GM06990 (cell line): Measurements from ENCODE around the gene KDM1B.
"Not testable (repeated sequence)": the region's sequence is repeated elsewhere in the genome, so short reads cannot be mapped to it uniquely, and the experiment has no call there.

ENCODE experiments used
- DNase-seq: peaks from one replicate; pipeline ENCODE4 v3.0.0-alpha.2; 2011; ENCODE audit not compliant: insufficient read length; ENCODE audit errors: extremely low read depth
- H3K27me3 ChIP-seq: replicated peaks from 2 replicates; pipeline ENCODE4 v1.6.0; 2011; ENCODE audit warnings: low read length; ENCODE audit not compliant: control insufficient read depth, insufficient read depth
- H3K36me3 ChIP-seq: 2 replicates; pipeline ENCODE4 v1.5.1; 2011; ENCODE audit warnings: low read length; ENCODE audit not compliant: control insufficient read depth, insufficient read depth
- H3K4me3 ChIP-seq: replicated peaks from 2 replicates; pipeline ENCODE4 v1.5.1; 2011; ENCODE audit warnings: low read depth, mild to moderate bottlenecking, control low read depth, low read length
- TF ChIP-seq, protein P1 (sequence below): IDR thresholded peaks from 2 replicates; pipeline ENCODE4 v1.5.1; 2011; ENCODE audit warnings: low read length, control low read depth, mild to moderate bottlenecking, inconsistent platforms; ENCODE audit not compliant: insufficient read depth, poor library complexity, severe bottlenecking

The KDM1B gene

DNA sequence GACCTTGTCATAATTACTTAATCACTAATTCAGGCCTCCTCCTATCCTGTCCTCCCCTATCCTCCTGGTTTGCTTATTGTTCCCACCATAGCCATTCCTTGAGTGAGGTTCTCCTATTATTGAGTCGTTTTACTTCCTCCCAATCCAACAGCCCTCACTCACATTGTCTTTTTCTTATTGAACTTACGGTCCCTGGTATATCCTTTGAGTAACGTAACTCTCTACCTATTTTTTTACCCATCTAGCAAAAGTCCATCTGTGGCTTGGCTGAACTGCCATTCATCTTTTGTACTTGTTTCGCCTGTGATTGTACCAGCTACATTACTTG lies 66.0 kb downstream of the KDM1B start:
- DNase-seq, result no peak
- Histone ChIP-seq H3K4me3 (no peak overlapping the region), H3K36me3 (no peaks in the 10 kb centered on the region), H3K27me3 (no peaks in the 10 kb centered on the region)
- TF ChIP-seq, protein P1, sequence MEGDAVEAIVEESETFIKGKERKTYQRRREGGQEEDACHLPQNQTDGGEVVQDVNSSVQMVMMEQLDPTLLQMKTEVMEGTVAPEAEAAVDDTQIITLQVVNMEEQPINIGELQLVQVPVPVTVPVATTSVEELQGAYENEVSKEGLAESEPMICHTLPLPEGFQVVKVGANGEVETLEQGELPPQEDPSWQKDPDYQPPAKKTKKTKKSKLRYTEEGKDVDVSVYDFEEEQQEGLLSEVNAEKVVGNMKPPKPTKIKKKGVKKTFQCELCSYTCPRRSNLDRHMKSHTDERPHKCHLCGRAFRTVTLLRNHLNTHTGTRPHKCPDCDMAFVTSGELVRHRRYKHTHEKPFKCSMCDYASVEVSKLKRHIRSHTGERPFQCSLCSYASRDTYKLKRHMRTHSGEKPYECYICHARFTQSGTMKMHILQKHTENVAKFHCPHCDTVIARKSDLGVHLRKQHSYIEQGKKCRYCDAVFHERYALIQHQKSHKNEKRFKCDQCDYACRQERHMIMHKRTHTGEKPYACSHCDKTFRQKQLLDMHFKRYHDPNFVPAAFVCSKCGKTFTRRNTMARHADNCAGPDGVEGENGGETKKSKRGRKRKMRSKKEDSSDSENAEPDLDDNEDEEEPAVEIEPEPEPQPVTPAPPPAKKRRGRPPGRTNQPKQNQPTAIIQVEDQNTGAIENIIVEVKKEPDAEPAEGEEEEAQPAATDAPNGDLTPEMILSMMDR, result no peak

DNA sequence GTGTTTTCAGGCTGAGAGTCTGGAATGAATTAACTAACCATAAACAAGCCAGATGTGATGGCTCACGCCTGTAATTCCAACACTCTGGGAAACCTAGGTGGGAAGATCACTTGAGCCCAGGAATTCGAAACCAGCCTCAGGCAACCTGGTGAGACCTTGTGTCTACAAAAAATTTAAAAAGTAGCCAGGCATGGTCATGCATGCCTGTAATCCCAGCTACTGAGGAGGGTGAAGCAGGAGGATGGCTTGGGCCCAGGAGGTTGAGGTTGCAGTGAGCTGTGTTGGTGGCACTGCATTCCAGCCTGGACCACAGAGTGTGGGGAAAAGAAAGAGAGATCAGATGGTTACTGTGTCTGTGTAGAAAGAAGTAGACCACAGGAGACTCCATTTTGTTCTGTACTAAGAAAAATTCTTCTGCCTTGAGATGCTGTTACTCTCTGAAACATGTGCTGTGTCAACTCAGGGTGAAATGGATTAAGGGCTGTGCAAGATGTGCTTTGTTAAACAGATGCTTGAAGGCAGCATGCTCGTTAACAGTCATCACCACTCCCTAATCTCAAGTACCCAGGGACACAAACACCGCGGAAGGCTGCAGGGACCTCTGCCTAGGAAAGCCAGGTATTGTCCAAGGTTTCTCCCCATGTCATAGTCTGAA lies 71.4 kb downstream of the KDM1B start:
- not testable (repeated sequence) for H3K4me3 ChIP-seq, H3K27me3 ChIP-seq, DNase-seq, H3K36me3 ChIP-seq

DNA sequence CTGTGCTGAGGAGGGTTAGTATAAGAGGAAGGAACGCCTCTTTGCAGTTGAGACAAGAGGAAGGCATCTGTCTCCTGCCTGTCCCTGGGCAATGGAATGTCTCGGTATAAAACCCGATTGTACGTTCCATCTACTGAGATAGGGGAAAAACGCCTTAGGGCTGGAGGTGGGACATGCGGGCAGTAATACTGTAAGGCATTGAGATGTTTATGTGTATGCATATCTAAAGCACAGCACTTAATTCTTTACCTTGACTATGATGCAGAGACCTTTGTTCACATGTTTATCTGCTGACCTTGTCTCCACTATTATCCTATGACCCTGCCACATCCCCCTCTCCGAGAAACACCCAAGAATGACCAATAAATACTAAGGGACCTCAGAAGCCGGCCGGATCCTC lies 71.9 kb downstream of the KDM1B start:
- DNase-seq, H3K36me3 ChIP-seq, H3K27me3 ChIP-seq, H3K4me3 ChIP-seq: not testable (repeated sequence)

DNA sequence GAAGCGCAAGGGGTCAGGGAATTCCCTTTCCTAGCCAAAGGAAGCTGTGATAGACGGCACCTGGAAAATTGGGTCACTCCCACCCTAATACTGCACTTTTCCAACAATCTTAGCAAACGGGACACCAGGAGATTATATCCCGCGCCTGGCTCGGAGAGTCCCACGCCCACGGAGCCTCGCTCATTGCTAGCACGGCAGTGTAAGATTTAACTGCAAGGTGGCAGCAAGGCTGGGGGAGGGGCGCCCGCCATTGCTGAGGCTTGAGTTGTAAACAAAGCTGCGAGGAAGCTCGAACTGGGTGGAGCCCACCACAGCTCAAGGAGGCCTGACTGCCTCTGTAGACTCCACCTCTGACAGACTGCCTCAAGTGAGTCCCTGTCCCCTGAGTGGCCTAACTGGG lies 73.4 kb downstream of the KDM1B start:
- not testable (repeated sequence) for H3K4me3 ChIP-seq, H3K36me3 ChIP-seq, H3K27me3 ChIP-seq, DNase-seq

DNA sequence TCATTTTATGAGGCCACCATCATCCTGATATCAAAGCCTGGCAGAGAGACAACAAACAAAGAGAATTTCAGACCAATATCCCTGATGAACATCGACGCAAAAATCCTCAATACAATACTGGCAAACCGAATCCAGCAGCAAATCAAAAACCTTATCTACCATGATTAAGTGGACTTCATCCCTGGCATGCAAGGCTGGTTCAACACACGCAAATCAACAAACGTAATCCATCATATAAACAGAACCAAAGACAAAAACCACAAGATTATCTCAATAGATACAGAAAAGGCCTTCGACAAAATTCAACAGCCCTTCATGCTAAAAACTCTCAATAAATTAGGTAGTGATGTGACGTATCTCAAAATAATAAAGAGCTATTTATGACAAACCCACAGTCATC lies 76.6 kb downstream of the KDM1B start:
- H3K36me3 ChIP-seq, H3K27me3 ChIP-seq, H3K4me3 ChIP-seq, DNase-seq: not testable (repeated sequence)

DNA sequence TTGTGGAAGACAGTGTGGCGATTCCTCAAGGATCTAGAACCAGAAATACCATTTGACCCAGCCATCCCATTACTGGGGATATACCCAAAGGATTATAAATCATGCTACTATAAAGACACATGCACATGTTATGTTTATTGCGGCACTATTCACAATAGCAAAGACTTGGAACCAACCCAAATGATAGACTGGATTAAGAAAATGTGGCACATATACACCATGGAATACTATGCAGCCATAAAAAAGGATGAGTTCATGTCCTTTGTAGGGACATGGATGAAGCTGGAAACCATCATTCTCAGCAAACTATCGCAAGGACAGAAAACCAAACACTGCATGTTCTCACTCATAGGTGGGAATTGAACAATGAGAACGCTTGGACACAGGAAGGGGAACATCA lies 78.5 kb downstream of the KDM1B start:
- DNase-seq, H3K36me3 ChIP-seq, H3K27me3 ChIP-seq, H3K4me3 ChIP-seq: not testable (repeated sequence)

DNA sequence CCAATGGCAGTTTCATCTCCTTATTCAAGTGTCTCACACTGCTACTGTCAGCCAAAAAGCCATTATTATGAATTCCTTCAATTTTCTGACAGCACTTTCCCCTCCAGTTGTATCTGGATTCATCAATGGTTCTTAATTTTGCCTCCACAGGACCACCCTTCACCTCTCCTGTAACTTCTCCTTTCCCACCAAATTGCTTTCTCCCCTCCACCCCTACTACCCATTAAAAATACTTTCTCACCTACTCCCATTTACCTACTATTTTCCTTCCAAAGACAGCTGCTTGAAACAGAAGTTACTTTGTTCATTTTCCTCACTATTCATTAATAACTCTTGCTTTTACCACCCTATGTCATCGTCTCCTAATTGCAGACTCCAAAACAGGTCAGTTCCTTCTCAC lies 79.3 kb downstream of the KDM1B start:
- Histone ChIP-seq H3K36me3 (no peaks in the 10 kb centered on the region; the same call in 1 of the 2 replicates), H3K27me3 (no peaks in the 10 kb centered on the region), H3K4me3 (no peak overlapping the region)
- TF ChIP-seq, protein P1, result no peak
- DNase-seq, result no peak

DNA sequence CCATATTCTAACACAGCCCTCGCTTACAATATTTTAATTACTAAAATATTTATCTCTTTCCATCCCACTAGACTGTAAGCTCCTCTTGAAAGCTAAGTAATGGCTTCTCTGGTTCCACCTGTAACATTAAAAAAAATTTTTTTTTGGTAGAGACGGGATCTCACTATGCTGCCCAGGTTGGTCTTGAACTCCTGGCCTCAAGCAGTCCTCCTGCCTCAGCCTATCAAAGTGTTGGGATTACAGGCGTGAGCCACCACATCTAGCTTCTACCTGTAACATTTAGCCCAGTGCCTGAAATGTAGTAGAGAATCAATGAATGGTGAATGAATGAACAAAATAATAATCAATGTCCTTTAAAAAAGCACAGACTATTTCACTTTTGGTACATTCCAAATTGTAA lies 80.3 kb downstream of the KDM1B start:
- TF ChIP-seq, protein P1, result no peak
- H3K4me3 ChIP-seq, result no peak overlapping the region
- DNase-seq, result no peak
- H3K36me3 ChIP-seq, result no peaks in the 10 kb centered on the region; the same call in 1 of the 2 replicates
- H3K27me3 ChIP-seq, result no peaks in the 10 kb centered on the region
